ENCODE results near the gene KCNQ1OT1.

GRCh38 chr11:2643746-2644145 is 56.0 kb downstream of the KCNQ1OT1 start:
- TF ChIP-seq RAD21 (IDR thresholded peaks at IDR 0.05) (no peak), CTCF (IDR thresholded peaks at IDR 0.05; ENCODE audit: low read depth, low read length, missing input control) (no peak), FOXA1 (IDR thresholded peaks at IDR 0.05) (no peak), JUND (IDR thresholded peaks at IDR 0.05) (no peak), EGR1 (IDR thresholded peaks at IDR 0.05; ENCODE audit: low read depth in 2 of 2) (no peak), REST (IDR thresholded peaks at IDR 0.05) (no peak), SP1 (IDR thresholded peaks at IDR 0.05) (no peak), MAX (IDR thresholded peaks at IDR 0.05) (no peak)
